ENCODE data around the gene ZDHHC11. TPM values are rescaled to one million over a fixed set of nuclear protein-coding genes. Genes with fewer than 3 reads are reported as not detected.
"Not testable (repeated sequence)": the region's sequence is repeated elsewhere in the genome, so short reads cannot be mapped to it uniquely, and the experiment has no call there.

Gene ZDHHC11
- total RNA-seq, 1 donor from 2014 or later = 10.6 TPM

- not testable (repeated sequence) for DNase-seq (ENCODE audit: low spot score)
Measured at GRCh38 chr5:771841-772546, 78.8 kb downstream of the ZDHHC11 start.

GRCh38 chr5:771087-771781 lies 79.6 kb downstream of the ZDHHC11 start:
- peak; percentile 67 for DNase-seq (ENCODE audit: low spot score)
- intact Hi-C loops (cut with DNase I) = loop anchor here (10.0 kb wide), 1 partner anchor 86 kb away; no protein-coding TSS in a partner anchor

More at GRCh38 chr5:771841-772546, 78.8 kb downstream of the ZDHHC11 start:
- intact Hi-C loops (cut with DNase I) = loop anchor here (10.0 kb wide), 1 partner anchor 87 kb away; no protein-coding TSS in a partner anchor

GRCh38 chr5:770585-770984 lies 80.2 kb downstream of the ZDHHC11 start:
- DNase-seq (ENCODE audit: low spot score) = peak; percentile 75
- intact Hi-C loops (cut with DNase I) = loop anchor here (10.0 kb wide), 1 partner anchor 86 kb away; no protein-coding TSS in a partner anchor

GRCh38 chr5:769485-770145 lies 81.2 kb downstream of the ZDHHC11 start:
- DNase-seq (ENCODE audit: low spot score) = peak; percentile 73
- intact Hi-C loops (cut with DNase I) = loop anchor here (10.0 kb wide), 1 partner anchor 85 kb away; no protein-coding TSS in a partner anchor

- intact Hi-C loops (cut with DNase I) = no loop called here
- DNase-seq (ENCODE audit: low spot score) = peak; percentile 76
Measured at GRCh38 chr5:766666-767431, 83.9 kb downstream of the ZDHHC11 start.

GRCh38 chr5:765948-766631 lies 84.7 kb downstream of the ZDHHC11 start:
- peak; percentile 72 for DNase-seq (ENCODE audit: low spot score)
- intact Hi-C loops (cut with DNase I) = no loop called here

- peak; percentile 78 for DNase-seq (ENCODE audit: low spot score)
Measured at GRCh38 chr5:763998-764781, 86.6 kb downstream of the ZDHHC11 start.

GRCh38 chr5:763397-763796 lies 87.4 kb downstream of the ZDHHC11 start:
- DNase-seq (ENCODE audit: low spot score) = peak; percentile 65
- intact Hi-C loops (cut with DNase I) = loop anchor here (5.0 kb wide), 1 partner anchor 84 kb away; no protein-coding TSS in a partner anchor

More at GRCh38 chr5:763998-764781, 86.6 kb downstream of the ZDHHC11 start:
- intact Hi-C loops (cut with DNase I) = loop anchor here (5.0 kb wide), 1 partner anchor 83 kb away; no protein-coding TSS in a partner anchor

GRCh38 chr5:762996-763395 lies 87.8 kb downstream of the ZDHHC11 start:
- DNase-seq (ENCODE audit: low spot score) = peak; percentile 54
- intact Hi-C loops (cut with DNase I) = loop anchor here (5.0 kb wide), 1 partner anchor 84 kb away; no protein-coding TSS in a partner anchor

- intact Hi-C loops (cut with DNase I) = loop anchor here (5.0 kb wide), 1 partner anchor 85 kb away; no protein-coding TSS in a partner anchor
Measured at GRCh38 chr5:761854-762710, 88.7 kb downstream of the ZDHHC11 start.

GRCh38 chr5:761059-761771 lies 89.6 kb downstream of the ZDHHC11 start:
- peak; percentile 79 for DNase-seq (ENCODE audit: low spot score)
- intact Hi-C loops (cut with DNase I) = loop anchor here (5.0 kb wide), 1 partner anchor 86 kb away; no protein-coding TSS in a partner anchor

More at GRCh38 chr5:761854-762710, 88.7 kb downstream of the ZDHHC11 start:
- DNase-seq (ENCODE audit: low spot score) = peak; percentile 76

- DNase-seq (ENCODE audit: low spot score) = peak; percentile 78
- intact Hi-C loops (cut with DNase I) = loop anchor here (5.0 kb wide), 1 partner anchor 87 kb away; no protein-coding TSS in a partner anchor
Measured at GRCh38 chr5:760363-761058, 90.3 kb downstream of the ZDHHC11 start.

- DNase-seq (ENCODE audit: low spot score) = peak; percentile 75
- intact Hi-C loops (cut with DNase I) = loop anchor here (2.0 to 5.0 kb wide), 2 partner anchors 25 to 87 kb away; partner anchors contain the start of gene ZDHHC11B
Measured at GRCh38 chr5:759781-760362, 90.9 kb downstream of the ZDHHC11 start.

GRCh38 chr5:759111-759751 lies 91.6 kb downstream of the ZDHHC11 start:
- peak; percentile 80 for DNase-seq (ENCODE audit: low spot score)
- intact Hi-C loops (cut with DNase I) = loop anchor here (2.0 kb wide), 1 partner anchor 26 kb away; the partner anchor contains the start of gene ZDHHC11B

Data from cardiac septum (tissue), 1 donor.